ENCODE measurements around the gene GSE1.

GSE1 gene

GRCh38 chr16:85659336-85659735, 46.2 kb downstream of the GSE1 start:
- no peak for DNase-seq (ENCODE audit: low read depth in 2 of 2)

- DNase-seq (ENCODE audit: low read depth in 2 of 2): peak; percentile 17 to 37
Observed at GRCh38 chr16:85659805-85660511, 46.8 kb downstream of the GSE1 start.

- DNase-seq (ENCODE audit: low read depth in 2 of 2): no peak
Observed at GRCh38 chr16:85660843-85661739, 48.0 kb downstream of the GSE1 start.

- no peak for DNase-seq (ENCODE audit: low read depth in 2 of 2)
Observed at GRCh38 chr16:85661740-85662481, 48.8 kb downstream of the GSE1 start.

GRCh38 chr16:85662482-85662812, 49.3 kb downstream of the GSE1 start:
- DNase-seq (ENCODE audit: low read depth in 2 of 2): no peak

GRCh38 chr16:85662976-85663830, 50.1 kb downstream of the GSE1 start:
- no peak for DNase-seq (ENCODE audit: low read depth in 2 of 2)

- DNase-seq (ENCODE audit: low read depth in 2 of 2): no peak
Observed at GRCh38 chr16:85663891-85664321, 50.8 kb downstream of the GSE1 start.

GRCh38 chr16:85664580-85665372, 51.7 kb downstream of the GSE1 start:
- no peak for DNase-seq (ENCODE audit: low read depth in 2 of 2)

- no peak for DNase-seq (ENCODE audit: low read depth in 2 of 2)
Observed at GRCh38 chr16:85665373-85665740, 52.2 kb downstream of the GSE1 start.

GRCh38 chr16:85665929-85666328, 52.8 kb downstream of the GSE1 start:
- DNase-seq (ENCODE audit: low read depth in 2 of 2): no peak

GRCh38 chr16:85667261-85667660, 54.1 kb downstream of the GSE1 start:
- no peak for DNase-seq (ENCODE audit: low read depth in 2 of 2)

GRCh38 chr16:85667841-85668413, 54.8 kb downstream of the GSE1 start:
- DNase-seq (ENCODE audit: low read depth in 2 of 2): no peak

- no peak for DNase-seq (ENCODE audit: low read depth in 2 of 2)
Observed at GRCh38 chr16:85668676-85669424, 55.7 kb downstream of the GSE1 start.

- no peak for DNase-seq (ENCODE audit: low read depth in 2 of 2)
Observed at GRCh38 chr16:85670840-85671239, 57.7 kb downstream of the GSE1 start.

GRCh38 chr16:85673529-85674417, 60.7 kb downstream of the GSE1 start:
- no peak for DNase-seq (ENCODE audit: low read depth in 2 of 2)

GRCh38 chr16:85674418-85674755, 61.3 kb downstream of the GSE1 start:
- no peak for DNase-seq (ENCODE audit: low read depth in 2 of 2)

- no peak for DNase-seq (ENCODE audit: low read depth in 2 of 2)
Observed at GRCh38 chr16:85674828-85675227, 61.7 kb downstream of the GSE1 start.

- DNase-seq (ENCODE audit: low read depth in 2 of 2): no peak
Observed at GRCh38 chr16:85675251-85675874, 62.2 kb downstream of the GSE1 start.

Data from stimulated activated CD8-positive, alpha-beta memory T cell treated with anti-CD3 and anti-CD28 coated beads, Interleukin-2, amount 100 ng/mL, for 1 hour (primary cell).